Ascending aorta (tissue), 2 donors: ENCODE data around the gene PADI3. TPM values are rescaled to one million over a fixed set of nuclear protein-coding genes. Genes with fewer than 3 reads are reported as not detected.

Source experiments
- DNase-seq, 2 donors: peaks; one replicate each; pipeline ENCODE4 v3.0.0-alpha.2; 2019; ENCODE audit warnings: low spot score in 2 of 2
- H3K27ac ChIP-seq, 2 donors: fragments of 200-600 bp; sonication (generic); one replicate each; pipeline ENCODE4 v1.5.1; 2016 to 2017; ENCODE audit warnings: mild to moderate bottlenecking in 1 of 2
- H3K27me3 ChIP-seq: fragments of 200-600 bp; sonication (generic); one replicate; pipeline ENCODE4 v1.5.1; 2017
- H3K36me3 ChIP-seq, 2 donors: fragments of 200-600 bp; sonication (generic); one replicate each; pipeline ENCODE4 v1.5.1; 2016
- H3K4me1 ChIP-seq, 2 donors: fragments of 200-600 bp; sonication (generic); one replicate each; pipeline ENCODE4 v1.5.1; 2016 to 2017; ENCODE audit warnings: mild to moderate bottlenecking in 1 of 2
- H3K4me3 ChIP-seq, 2 donors: fragments of 200-600 bp; sonication (generic); one replicate each; pipeline ENCODE4 v1.5.1; 2016 to 2017; ENCODE audit warnings: mild to moderate bottlenecking in 1 of 2
- H3K9me3 ChIP-seq, 2 donors: fragments of 200-600 bp; sonication (generic); one replicate each; pipeline ENCODE4 v1.5.1; 2016
- intact Hi-C: fragments of 100-400 bp; cut with DNase I; formaldehyde crosslinking; loops from one replicate; pipeline ENCODE4 v1.15.1; 2023
- total RNA-seq: library from RNA; depleted of rRNA; stranded (reverse); fragments of >200 nt; gene quantifications from one replicate; pipeline ENCODE4 v1.1.0, GENCODE V29; 2016
- TF ChIP-seq, protein P1 (sequence below), 3 experiments: fragments of 200-600 bp in 2 of 3; fragments of 450-650 bp in 1 of 3; sonication (generic) in 2 of 3; IDR thresholded peaks; one replicate each; pipeline ENCODE4 v1.5.1; 2016 to 2019; ENCODE audit warnings: antibody characterized with exemption in 3 of 3, mild to moderate bottlenecking in 1 of 3, moderate library complexity in 1 of 3

PADI3 gene
- total RNA-seq, 1 donor from 2014 or later = not detected

DNA sequence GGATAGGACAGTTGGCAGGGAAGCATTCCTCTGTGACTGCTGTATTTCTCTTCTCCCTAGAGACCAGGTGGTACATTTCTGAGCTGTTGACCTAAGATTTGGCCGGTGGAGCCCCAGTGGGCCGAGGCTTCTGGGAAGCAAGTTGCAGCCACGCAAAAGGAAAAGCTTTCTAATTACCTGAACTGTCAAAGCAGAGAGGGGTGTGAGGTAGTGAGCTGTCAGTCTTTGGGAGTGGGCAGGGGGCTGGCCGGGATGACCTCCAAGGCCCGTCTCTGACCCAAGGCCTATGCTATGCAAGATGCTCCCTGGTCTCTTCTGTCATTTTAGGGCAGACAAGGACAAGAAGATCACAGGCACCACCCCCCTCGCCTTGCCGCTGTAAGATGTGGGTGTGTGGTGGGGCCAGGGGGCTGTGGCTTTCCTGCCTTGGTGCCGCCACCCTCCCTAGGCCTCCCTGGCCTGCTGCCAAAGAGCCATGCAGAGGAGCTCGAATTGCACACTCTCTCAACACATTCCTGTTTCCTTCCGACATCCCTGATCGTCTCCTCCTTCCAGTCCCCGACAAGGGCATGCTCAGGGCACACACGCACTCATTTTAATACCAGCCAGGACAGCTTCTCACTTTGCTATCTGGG lies 36.3 kb upstream of the PADI3 start:
- TF ChIP-seq, protein P1, sequence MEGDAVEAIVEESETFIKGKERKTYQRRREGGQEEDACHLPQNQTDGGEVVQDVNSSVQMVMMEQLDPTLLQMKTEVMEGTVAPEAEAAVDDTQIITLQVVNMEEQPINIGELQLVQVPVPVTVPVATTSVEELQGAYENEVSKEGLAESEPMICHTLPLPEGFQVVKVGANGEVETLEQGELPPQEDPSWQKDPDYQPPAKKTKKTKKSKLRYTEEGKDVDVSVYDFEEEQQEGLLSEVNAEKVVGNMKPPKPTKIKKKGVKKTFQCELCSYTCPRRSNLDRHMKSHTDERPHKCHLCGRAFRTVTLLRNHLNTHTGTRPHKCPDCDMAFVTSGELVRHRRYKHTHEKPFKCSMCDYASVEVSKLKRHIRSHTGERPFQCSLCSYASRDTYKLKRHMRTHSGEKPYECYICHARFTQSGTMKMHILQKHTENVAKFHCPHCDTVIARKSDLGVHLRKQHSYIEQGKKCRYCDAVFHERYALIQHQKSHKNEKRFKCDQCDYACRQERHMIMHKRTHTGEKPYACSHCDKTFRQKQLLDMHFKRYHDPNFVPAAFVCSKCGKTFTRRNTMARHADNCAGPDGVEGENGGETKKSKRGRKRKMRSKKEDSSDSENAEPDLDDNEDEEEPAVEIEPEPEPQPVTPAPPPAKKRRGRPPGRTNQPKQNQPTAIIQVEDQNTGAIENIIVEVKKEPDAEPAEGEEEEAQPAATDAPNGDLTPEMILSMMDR (IDR thresholded peaks at IDR 0.05) = no peak
- no peaks in the 10 kb centered on the region for H3K27me3 ChIP-seq
- H3K9me3 ChIP-seq = no peaks in the 10 kb centered on the region
- no peak overlapping the region for H3K4me3 ChIP-seq
- no peaks in the 10 kb centered on the region for H3K36me3 ChIP-seq
- intact Hi-C loops = no loop called here
- no peak for DNase-seq
- H3K4me1 ChIP-seq = no peaks in the 10 kb centered on the region
- no peak overlapping the region for H3K27ac ChIP-seq

DNA sequence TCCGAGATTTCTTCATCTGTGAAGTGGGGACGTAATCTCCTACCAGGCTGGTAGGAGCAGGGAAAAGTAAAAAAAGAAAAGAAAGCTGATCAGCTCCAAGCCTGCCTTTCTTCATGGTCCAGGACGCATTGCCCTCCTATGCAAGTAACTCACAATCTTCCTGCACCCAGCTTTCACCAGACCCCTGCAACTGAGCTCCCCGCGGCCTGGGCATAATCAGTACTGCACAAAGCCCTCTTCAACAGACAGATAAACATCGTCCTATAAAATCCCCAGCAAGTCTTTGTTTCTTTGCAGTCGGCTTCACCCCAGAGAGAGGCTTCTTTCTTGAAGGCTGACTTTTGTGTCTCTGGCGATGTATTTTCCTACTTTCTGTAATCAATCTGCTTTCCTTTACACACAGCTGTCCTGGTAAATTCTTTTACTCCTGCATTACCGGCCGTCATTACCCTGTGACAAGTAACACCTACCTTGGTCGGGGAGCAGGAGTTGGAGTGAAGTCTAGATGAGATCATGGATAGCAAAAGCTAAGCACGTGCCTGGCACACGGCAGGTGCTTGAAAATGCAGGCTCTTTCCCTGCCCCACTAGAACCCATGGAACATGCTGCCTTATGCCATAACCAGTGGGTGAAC lies 35.6 kb upstream of the PADI3 start:
- Histone ChIP-seq H3K27me3 (no peaks in the 10 kb centered on the region), H3K36me3 (no peaks in the 10 kb centered on the region), H3K27ac (no peak overlapping the region), H3K9me3 (no peaks in the 10 kb centered on the region), H3K4me3 (no peak overlapping the region), H3K4me1 (no peaks in the 10 kb centered on the region)
- TF ChIP-seq, protein P1 (IDR thresholded peaks at IDR 0.05) = no peak
- DNase-seq = no peak
- intact Hi-C loops = no loop called here

DNA sequence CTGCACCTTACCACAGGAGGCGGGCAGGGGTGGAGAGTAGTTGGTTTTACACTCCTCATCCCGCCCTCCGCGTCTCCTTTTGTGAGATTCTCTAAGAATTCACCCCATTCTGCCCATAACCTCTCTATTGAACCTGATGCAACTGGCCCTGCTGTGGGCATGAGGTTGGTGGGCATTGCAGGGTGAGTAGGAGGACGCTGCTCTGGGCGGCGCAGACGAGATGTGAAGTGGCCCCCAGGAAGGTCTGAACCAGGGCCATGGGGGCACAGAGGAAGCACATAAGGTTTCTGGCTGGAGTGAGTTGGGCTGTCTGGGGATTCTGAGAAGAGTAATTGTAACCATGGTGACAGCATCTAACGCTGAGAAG lies 35.1 kb upstream of the PADI3 start:
- H3K4me1 ChIP-seq = no peaks in the 10 kb centered on the region
- TF ChIP-seq, protein P1 (IDR thresholded peaks at IDR 0.05) = no peak

DNA sequence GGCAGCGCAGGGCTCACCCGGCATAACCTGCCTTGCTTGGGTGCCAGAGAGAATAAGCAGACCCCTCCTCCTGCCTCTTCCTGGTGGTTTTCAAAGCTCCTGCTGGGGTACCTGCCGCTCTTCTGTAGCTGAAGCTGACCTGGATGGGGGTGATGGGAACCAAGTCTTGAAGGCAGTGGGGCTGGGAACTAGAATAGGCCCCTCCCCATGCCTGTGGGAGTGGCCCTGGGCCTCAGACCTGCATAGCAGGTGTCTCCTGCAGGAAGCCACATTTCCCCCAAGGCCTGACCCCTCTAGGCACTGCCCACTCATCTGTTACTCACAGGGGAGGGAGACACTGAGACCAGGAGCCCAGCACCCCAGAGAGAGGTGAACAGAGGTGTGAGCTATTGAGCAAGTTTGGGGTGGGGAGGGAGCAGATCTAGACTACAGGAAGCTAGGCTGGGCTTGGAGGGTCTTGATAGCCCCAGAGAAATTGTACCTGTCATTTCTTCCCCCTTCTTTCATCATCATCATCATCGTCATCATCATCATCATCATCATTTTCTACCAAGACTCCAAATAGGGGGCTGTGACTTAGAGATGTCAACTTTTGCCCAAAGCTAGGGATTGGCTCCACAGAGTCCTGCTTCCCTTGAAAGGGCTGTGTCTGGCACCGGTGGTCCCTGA lies 33.9 kb upstream of the PADI3 start:
- H3K27ac ChIP-seq = no peak overlapping the region
- no peaks in the 10 kb centered on the region for H3K27me3 ChIP-seq
- no peaks in the 10 kb centered on the region for H3K9me3 ChIP-seq
- no peak overlapping the region for H3K4me3 ChIP-seq
- no peaks in the 10 kb centered on the region for H3K36me3 ChIP-seq
- DNase-seq = no peak
- TF ChIP-seq, protein P1 (IDR thresholded peaks at IDR 0.05) = no peak
- intact Hi-C loops = no loop called here
- H3K4me1 ChIP-seq = no peaks in the 10 kb centered on the region

More for the DNA sequence above, 35.1 kb upstream of the PADI3 start:
- no peaks in the 10 kb centered on the region for H3K27me3 ChIP-seq
- H3K27ac ChIP-seq = no peak overlapping the region
- no peaks in the 10 kb centered on the region for H3K9me3 ChIP-seq
- DNase-seq = no peak
- H3K4me3 ChIP-seq = no peak overlapping the region
- intact Hi-C loops = no loop called here
- H3K36me3 ChIP-seq = no peaks in the 10 kb centered on the region

DNA sequence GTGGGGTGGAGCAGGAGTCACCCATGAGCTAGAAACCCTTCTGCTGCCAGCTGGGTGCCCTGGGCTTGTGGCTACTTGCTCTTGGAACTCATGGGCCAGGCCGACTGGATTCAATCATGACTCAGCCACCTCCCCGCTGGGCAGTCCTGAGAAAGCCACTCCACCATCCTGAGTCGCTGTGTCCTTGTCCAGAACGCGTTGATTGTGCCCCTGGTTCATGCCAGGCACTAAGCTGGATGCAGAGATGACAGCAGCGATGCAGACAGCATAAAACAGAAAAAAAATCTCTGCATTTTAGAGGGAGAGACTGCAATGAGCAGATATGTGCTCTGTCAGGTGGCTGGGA lies 33.4 kb upstream of the PADI3 start:
- TF ChIP-seq, protein P1 (IDR thresholded peaks at IDR 0.05) = no peak
- Histone ChIP-seq H3K27me3 (no peaks in the 10 kb centered on the region), H3K4me1 (no peaks in the 10 kb centered on the region), H3K27ac (no peak overlapping the region), H3K9me3 (no peaks in the 10 kb centered on the region), H3K4me3 (no peak overlapping the region), H3K36me3 (no peaks in the 10 kb centered on the region)
- DNase-seq = no peak
- intact Hi-C loops = no loop called here
